MM.1S (cell line): ENCODE results near the gene OR52K2.

ENCODE experiments used
- DNase-seq: peaks from one replicate; pipeline ENCODE4 v3.0.0-alpha.2; 2015
- H2AFZ ChIP-seq: fragments of 300-600 bp; sonication (generic); 2 replicates; pipeline ENCODE4 v1.6.0; 2016; ENCODE audit warnings: antibody characterized with exemption, low read length
- H3F3A ChIP-seq: fragments of 300-600 bp; sonication (generic); 2 replicates; pipeline ENCODE4 v1.6.1; 2016; ENCODE audit warnings: mild to moderate bottlenecking, antibody characterized with exemption, low read length, moderate library complexity, mixed read lengths; ENCODE audit not compliant: insufficient read depth
- H3K27ac ChIP-seq: fragments of 300-600 bp; sonication (generic); 2 replicates; pipeline ENCODE4 v1.5.1; 2016; ENCODE audit warnings: mild to moderate bottlenecking, low read length
- H3K27me3 ChIP-seq: fragments of 300-600 bp; sonication (generic); replicated peaks from 2 replicates; pipeline ENCODE4 v1.6.0; 2016; ENCODE audit warnings: low read length; ENCODE audit not compliant: insufficient read depth
- H3K36me3 ChIP-seq: fragments of 300-600 bp; sonication (generic); replicated peaks from 2 replicates; pipeline ENCODE4 v1.6.1; 2016; ENCODE audit warnings: mild to moderate bottlenecking, low read length, mixed read lengths; ENCODE audit not compliant: insufficient read depth
- H3K4me1 ChIP-seq: fragments of 300-600 bp; sonication (generic); 2 replicates; pipeline ENCODE4 v1.6.1; 2016; ENCODE audit warnings: low read length, mixed read lengths
- H3K4me2 ChIP-seq: fragments of 300-600 bp; sonication (generic); 2 replicates; pipeline ENCODE4 v1.6.0; 2016; ENCODE audit warnings: low read depth, low read length
- H3K4me3 ChIP-seq: fragments of 300-600 bp; sonication (generic); 2 replicates; pipeline ENCODE4 v1.5.1; 2016; ENCODE audit warnings: low read length, mixed read lengths
- H3K79me2 ChIP-seq: fragments of 300-600 bp; sonication (generic); 2 replicates; pipeline ENCODE4 v1.6.1; 2016; ENCODE audit warnings: mixed run types, low read length, mixed read lengths
- H3K9ac ChIP-seq: fragments of 300-600 bp; sonication (generic); 2 replicates; pipeline ENCODE4 v1.6.1; 2016; ENCODE audit warnings: low read length, mixed read lengths
- H3K9me2 ChIP-seq: fragments of 300-600 bp; sonication (generic); replicated peaks from 2 replicates; pipeline ENCODE4 v1.6.1; 2016; ENCODE audit warnings: mild to moderate bottlenecking, low read length, mixed read lengths; ENCODE audit not compliant: insufficient read depth
- H3K9me3 ChIP-seq: fragments of 300-600 bp; sonication (generic); replicated peaks from 2 replicates; pipeline ENCODE4 v1.6.1; 2016; ENCODE audit warnings: mild to moderate bottlenecking, low read length, mixed read lengths; ENCODE audit not compliant: insufficient read depth
- H4K20me1 ChIP-seq: fragments of 300-600 bp; sonication (generic); 2 replicates; pipeline ENCODE4 v1.6.1; 2016; ENCODE audit warnings: mild to moderate bottlenecking, low read length, moderate library complexity, mixed read lengths; ENCODE audit not compliant: insufficient read depth
- EZH2 ChIP-seq: fragments of 300-600 bp; sonication (generic); optimal IDR thresholded peaks from 2 replicates; pipeline ENCODE3; 2017; ENCODE audit warnings: low read depth, mild to moderate bottlenecking, antibody characterized with exemption, low read length, mixed read lengths
- EZH2phosphoT487 ChIP-seq: fragments of 300-600 bp; sonication (generic); IDR thresholded peaks from 2 replicates; pipeline ENCODE4 v1.6.1; 2018; ENCODE audit warnings: antibody characterized with exemption, low read length
- TF ChIP-seq, protein P1 (sequence below): fragments of 300-600 bp; sonication (generic); IDR thresholded peaks from 2 replicates; pipeline ENCODE4 v1.5.1; 2016; ENCODE audit warnings: antibody characterized with exemption, low read length, mixed read lengths

Gene OR52K2

DNA sequence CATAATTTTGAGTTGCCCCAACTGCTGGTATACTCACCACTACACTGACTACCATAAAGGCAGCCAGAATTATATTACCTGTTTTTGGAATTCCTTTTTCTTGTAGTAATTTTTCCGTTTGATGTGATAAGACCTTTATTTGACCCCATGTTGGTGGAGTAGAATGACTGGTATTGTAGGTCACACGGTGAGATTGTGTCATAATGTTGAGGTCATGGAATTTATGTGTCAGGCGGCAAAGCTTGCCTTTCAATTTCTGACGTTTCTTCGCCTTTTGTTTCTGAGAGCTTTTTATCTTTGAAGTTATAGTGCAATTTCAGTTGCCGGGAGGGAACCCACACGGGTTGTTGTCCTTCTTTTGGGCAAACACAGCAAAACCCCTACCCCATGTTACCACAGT is 46.4 kb downstream of the OR52K2 start:
- Histone ChIP-seq H4K20me1 (no peaks in the 10 kb centered on the region), H3K36me3 (no peaks in the 10 kb centered on the region), H3K9me2 (no peaks in the 10 kb centered on the region), H3K27ac (no peak overlapping the region), H3K79me2 (no peaks in the 10 kb centered on the region), H3K4me1 (0 out of 2 replicates have a peak, but pooled peaks cover 6% of the 10 kb centered on the region), H3K27me3 (0 out of 2 replicates have a peak, but pooled peaks cover 6% of the 10 kb centered on the region), H3F3A (peaks cover 10% of the 10 kb centered on the region; the same call in 1 of the 2 replicates), H2AFZ (no peak overlapping the region), H3K9me3 (no peaks in the 10 kb centered on the region), H3K4me3 (no peak overlapping the region), H3K9ac (no peak overlapping the region), H3K4me2 (no peak overlapping the region)
- DNase-seq, result no peak
- TF ChIP-seq, protein P1, sequence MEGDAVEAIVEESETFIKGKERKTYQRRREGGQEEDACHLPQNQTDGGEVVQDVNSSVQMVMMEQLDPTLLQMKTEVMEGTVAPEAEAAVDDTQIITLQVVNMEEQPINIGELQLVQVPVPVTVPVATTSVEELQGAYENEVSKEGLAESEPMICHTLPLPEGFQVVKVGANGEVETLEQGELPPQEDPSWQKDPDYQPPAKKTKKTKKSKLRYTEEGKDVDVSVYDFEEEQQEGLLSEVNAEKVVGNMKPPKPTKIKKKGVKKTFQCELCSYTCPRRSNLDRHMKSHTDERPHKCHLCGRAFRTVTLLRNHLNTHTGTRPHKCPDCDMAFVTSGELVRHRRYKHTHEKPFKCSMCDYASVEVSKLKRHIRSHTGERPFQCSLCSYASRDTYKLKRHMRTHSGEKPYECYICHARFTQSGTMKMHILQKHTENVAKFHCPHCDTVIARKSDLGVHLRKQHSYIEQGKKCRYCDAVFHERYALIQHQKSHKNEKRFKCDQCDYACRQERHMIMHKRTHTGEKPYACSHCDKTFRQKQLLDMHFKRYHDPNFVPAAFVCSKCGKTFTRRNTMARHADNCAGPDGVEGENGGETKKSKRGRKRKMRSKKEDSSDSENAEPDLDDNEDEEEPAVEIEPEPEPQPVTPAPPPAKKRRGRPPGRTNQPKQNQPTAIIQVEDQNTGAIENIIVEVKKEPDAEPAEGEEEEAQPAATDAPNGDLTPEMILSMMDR, result no peak
- TF ChIP-seq EZH2 (no peak), EZH2phosphoT487 (no peak)

DNA sequence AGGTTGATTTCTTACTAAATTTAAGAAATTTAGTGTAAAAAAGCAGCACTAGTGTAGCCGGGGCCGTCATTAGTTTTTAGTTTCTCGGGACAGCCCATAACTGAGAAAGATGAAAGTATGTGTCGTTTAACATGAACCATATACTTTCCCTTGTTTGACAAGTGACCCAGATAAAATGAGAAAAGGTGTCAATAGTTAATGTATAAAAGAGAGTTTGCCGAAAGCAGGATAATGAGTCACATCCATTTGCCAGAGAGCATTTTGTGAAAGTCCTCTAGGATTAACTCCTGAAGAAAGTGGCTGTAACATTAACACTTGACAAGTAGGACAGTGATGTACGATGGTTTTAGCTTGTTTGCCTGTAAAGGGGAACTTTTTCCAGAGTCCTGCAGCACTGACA is 46.9 kb downstream of the OR52K2 start:
- Histone ChIP-seq H3F3A (peaks cover 10% of the 10 kb centered on the region; the same call in 1 of the 2 replicates), H4K20me1 (no peaks in the 10 kb centered on the region), H3K27ac (no peak overlapping the region), H3K36me3 (no peaks in the 10 kb centered on the region), H3K4me3 (no peak overlapping the region), H2AFZ (no peak overlapping the region), H3K4me1 (0 out of 2 replicates have a peak, but pooled peaks cover 6% of the 10 kb centered on the region), H3K9me2 (no peaks in the 10 kb centered on the region), H3K4me2 (no peak overlapping the region), H3K9ac (no peak overlapping the region), H3K27me3 (0 out of 2 replicates have a peak, but pooled peaks cover 6% of the 10 kb centered on the region), H3K9me3 (no peaks in the 10 kb centered on the region), H3K79me2 (no peaks in the 10 kb centered on the region)
- DNase-seq, result no peak
- TF ChIP-seq EZH2phosphoT487 (no peak), EZH2 (no peak)
- TF ChIP-seq, protein P1, result no peak

DNA sequence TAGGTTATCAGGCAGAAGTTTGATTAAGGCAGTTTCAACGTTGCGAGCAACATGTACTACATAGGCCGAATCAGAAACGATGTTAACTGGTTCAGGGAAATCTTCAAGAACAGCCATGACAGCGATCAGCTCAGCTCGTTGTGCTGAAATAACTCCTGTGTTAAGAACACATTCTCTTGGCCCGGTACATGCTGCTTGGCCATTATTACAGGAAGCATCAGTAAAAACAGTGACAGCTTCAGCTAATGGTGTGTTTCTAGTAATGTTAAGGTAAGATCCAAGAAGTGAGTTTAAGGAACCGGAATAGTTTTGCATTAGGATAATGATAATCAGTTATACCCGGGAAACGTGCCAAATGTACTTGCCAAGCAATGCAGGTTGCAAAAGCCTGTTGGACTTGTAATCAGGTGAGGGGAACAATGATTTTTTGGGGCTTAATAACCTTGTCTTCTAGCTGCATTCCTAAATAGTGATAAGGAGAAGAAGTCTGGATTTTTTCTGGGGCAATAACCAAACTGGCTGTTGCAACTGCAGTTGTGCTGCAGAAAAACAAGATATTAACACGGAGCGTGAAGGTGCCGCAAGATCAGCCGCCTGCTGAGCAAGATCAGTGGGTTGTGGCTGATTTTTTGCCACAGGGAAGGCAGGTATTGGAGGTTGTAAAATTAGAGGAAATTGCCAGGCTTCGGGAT is 47.6 kb downstream of the OR52K2 start:
- no peak overlapping the region for H3K9ac ChIP-seq
- no peak overlapping the region for H2AFZ ChIP-seq
- no peak overlapping the region for H3K4me2 ChIP-seq
- H3K27me3 ChIP-seq, result 0 out of 2 replicates have a peak, but pooled peaks cover 4% of the 10 kb centered on the region
- 0 out of 2 replicates have a peak, but pooled peaks cover 6% of the 10 kb centered on the region for H3K4me1 ChIP-seq
- no peak for DNase-seq
- no peak overlapping the region for H3K27ac ChIP-seq
- no peak for TF ChIP-seq EZH2
- TF ChIP-seq, protein P1, result no peak
- TF ChIP-seq EZH2phosphoT487, result no peak
- peaks cover 10% of the 10 kb centered on the region; the same call in 1 of the 2 replicates for H3F3A ChIP-seq
- no peaks in the 10 kb centered on the region for H3K9me3 ChIP-seq
- H4K20me1 ChIP-seq, result no peaks in the 10 kb centered on the region
- H3K79me2 ChIP-seq, result no peaks in the 10 kb centered on the region
- no peak overlapping the region for H3K4me3 ChIP-seq
- no peaks in the 10 kb centered on the region for H3K36me3 ChIP-seq
- H3K9me2 ChIP-seq, result no peaks in the 10 kb centered on the region
